GM12872 (cell line): ENCODE results near the gene KCTD14.

ENCODE experiments used
- TF ChIP-seq, protein P1 (sequence below): IDR thresholded peaks from 3 replicates; pipeline ENCODE4 v1.5.1; 2011; ENCODE audit warnings: low read depth, mild to moderate bottlenecking, low read length, moderate library complexity; ENCODE audit not compliant: insufficient read depth

KCTD14 gene

GRCh38 chr11:78022397-78023396 lies at the start of gene KCTD14:
KCTD14 (minus strand) TSS chr11:78023276; CDS start chr11:78023249, 27 bp downstream.
- TF ChIP-seq, protein P1, sequence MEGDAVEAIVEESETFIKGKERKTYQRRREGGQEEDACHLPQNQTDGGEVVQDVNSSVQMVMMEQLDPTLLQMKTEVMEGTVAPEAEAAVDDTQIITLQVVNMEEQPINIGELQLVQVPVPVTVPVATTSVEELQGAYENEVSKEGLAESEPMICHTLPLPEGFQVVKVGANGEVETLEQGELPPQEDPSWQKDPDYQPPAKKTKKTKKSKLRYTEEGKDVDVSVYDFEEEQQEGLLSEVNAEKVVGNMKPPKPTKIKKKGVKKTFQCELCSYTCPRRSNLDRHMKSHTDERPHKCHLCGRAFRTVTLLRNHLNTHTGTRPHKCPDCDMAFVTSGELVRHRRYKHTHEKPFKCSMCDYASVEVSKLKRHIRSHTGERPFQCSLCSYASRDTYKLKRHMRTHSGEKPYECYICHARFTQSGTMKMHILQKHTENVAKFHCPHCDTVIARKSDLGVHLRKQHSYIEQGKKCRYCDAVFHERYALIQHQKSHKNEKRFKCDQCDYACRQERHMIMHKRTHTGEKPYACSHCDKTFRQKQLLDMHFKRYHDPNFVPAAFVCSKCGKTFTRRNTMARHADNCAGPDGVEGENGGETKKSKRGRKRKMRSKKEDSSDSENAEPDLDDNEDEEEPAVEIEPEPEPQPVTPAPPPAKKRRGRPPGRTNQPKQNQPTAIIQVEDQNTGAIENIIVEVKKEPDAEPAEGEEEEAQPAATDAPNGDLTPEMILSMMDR, result no peak

GRCh38 chr11:78072455-78072854 lies 49.4 kb upstream of the KCTD14 start:
- TF ChIP-seq, protein P1, result no peak

DNA sequence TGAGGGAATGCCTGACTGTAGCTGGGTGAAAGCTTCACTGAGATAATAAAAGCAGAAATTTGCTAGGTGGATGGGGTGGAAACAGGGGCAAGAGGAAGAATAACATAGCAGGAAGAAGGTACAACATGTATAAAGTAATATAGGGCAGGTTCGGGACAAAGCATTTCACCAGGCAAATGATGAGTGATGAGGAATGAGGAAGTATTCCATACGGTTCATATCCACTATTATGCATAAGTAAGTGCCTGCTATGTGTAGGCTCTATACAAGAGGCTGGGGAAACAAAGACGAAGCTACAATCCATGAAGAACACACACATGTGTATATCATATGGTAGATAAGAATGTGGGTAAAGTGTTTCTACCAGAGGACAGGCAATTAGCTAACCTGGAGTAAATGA lies 48.6 kb upstream of the KCTD14 start:
- TF ChIP-seq, protein P1, result no peak

DNA sequence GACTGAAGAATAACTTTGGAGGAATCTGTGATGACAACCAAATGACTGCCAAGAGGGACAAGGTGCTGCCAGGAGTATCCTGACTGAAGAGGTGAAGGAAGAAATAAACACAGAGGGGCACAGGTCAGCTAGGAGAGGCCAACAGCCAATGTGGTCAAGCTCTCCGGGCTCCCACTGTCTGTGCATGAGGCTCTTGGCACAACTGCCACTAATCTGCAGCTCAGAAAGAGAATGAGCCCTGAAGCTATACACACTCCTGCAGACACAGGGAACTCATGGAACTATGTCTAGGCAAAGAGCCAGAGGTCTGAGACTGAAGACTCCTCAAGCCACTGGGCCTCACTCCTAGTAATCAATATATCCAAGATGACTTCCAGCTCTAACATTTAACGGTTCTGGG lies 47.5 kb upstream of the KCTD14 start:
- TF ChIP-seq, protein P1, result no peak

DNA sequence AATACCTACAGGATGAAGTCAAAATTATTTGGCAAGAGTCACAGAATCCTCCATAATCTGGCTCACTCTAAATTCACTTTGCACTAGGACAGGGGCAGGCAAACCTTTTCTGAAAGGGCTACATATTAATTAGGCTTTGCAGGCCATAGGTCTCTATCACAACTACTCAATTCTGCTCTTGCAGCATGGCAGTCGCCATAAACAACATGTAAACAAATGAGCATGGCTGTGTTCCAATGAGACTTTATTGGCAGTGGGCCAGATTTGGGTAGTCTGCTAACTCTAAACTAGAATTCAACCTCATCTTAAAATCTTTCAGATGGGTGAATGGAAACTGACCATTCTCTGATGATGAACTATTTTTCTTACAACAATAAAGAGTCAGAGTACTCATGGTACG lies 46.4 kb upstream of the KCTD14 start:
- TF ChIP-seq, protein P1, result no peak

GRCh38 chr11:78067704-78068103 lies 44.6 kb upstream of the KCTD14 start:
- TF ChIP-seq, protein P1, result no peak

GRCh38 chr11:78066471-78066870 lies 43.4 kb upstream of the KCTD14 start:
- TF ChIP-seq, protein P1, result no peak
